Right lobe of liver (tissue), 4 donors: ENCODE results near the gene OPTC.

Experiments
- CTCF ChIP-seq, 4 donors: fragments of 200-600 bp in 3 of 4; fragments of 450-650 bp in 1 of 4; IDR thresholded peaks; one replicate each; pipeline versions ENCODE4 v1.5.1 to v1.8.0; 2016 to 2022; ENCODE audit warnings: antibody characterized with exemption in 4 of 4, mild to moderate bottlenecking in 2 of 4
- POLR2A ChIP-seq: fragments of 450-650 bp; IDR thresholded peaks from one replicate; pipeline ENCODE4 v1.6.1; 2017; ENCODE audit warnings: antibody characterized with exemption, mild to moderate bottlenecking
- donor health status: DM: no; HTN: no; CAD: no.
- donor health status: DM: no; HTN: no; CAD: no.
- donor health status: DM: no; HTN: yes; CAD: no.

- TF ChIP-seq POLR2A (no peak), CTCF (IDR thresholded peaks at IDR 0.05) (no peak)
Observed at GRCh38 chr1:203477748-203478147, 16.2 kb upstream of the OPTC start.
